CD4-positive, alpha-beta T cell treated with Interferon alpha-2 for 1 hour (primary cell): ENCODE data around the gene TBX10.
"Not testable (repeated sequence)": the region's sequence is repeated elsewhere in the genome, so short reads cannot be mapped to it uniquely, and the experiment has no call there.

Source experiments
- DNase-seq, 2 donors: peaks; one replicate each; pipeline ENCODE4 v3.0.0-alpha.2; 2020 to 2022

TBX10 gene

DNA sequence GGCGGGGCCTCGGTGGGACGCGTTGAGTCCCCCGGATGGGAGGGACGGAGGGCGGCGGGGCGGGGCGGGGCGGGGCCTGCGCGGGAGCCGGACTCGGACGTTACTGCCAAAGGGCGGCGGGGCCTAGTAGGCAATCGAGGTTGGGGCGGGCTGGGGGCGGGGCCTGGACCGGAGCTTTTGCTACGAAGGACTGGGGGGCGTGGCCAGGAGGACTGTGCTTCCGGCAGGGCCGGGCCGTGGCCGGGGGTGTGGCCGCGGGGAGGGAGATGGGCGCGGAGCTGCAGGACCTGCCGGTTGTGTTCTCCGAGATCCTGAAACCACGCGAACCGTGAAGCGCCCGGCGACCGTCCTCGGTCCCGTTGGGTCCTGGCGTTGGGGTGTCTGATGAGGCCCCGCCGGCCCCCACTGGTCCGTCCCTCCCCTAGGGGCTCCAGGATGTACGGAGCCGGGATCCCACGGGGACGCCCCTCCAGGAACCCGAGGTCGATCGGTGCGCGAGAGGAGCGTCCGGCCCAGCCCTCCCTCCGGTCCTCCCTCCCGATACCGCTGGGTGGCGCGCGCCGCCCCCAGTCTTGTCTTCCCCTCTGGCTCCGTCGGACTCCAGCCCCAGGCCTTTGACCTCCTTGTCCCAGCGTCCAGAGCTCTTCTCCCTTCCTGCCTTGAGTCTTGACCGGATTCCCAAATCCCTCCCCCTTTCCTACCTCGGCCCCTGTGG lies 9.2 kb downstream of the TBX10 start:
- DNase-seq, result peak; percentile 96

DNA sequence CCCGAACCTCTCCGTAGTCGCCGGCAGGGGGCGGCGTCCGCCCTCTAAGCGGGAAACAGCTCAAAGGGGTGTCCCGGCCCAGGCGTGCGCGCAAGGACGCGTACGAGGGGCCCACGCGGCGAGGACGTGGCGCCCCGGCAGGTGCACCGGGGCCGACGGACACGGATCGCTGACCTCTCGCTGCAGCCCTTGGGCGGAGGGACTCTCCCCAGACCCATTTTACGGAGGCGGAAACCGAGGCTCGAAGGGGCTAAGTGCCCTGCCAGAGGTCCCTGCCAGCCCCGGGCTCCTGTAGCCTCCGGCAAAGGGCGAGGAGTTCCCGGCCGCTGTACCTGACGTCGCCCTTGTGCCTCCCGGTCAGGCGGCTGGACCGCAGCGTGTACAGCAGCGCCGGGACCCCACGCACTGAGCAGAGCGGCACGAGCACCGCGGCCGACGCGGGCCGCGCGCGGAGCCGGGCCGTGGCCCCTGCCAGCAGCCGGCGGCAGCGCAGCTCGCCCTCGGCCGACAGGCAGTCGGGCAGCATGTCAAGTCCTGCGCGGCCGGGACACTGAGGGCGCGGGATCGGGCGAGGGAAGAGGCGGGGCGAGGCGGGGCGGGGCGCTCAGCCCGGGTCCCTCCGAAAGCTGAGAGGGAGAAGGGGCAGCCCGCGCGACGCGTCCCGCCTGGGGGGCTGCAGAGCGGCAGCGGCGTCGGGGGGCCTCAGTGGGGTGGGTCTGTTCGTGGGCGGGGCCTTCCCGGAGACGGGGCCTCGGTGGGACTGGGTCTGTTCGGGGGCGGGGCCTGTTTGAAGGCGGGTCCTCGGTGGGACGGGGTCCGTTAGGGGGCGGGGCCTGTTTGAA lies 10.0 kb downstream of the TBX10 start, which contains the start of gene NUDT8:
NUDT8 (minus strand) TSS at position 552 of the 842 bp plus-strand sequence; CDS start at position 526, 26 bp downstream.
- peak; percentile 88 to 90 for DNase-seq

DNA sequence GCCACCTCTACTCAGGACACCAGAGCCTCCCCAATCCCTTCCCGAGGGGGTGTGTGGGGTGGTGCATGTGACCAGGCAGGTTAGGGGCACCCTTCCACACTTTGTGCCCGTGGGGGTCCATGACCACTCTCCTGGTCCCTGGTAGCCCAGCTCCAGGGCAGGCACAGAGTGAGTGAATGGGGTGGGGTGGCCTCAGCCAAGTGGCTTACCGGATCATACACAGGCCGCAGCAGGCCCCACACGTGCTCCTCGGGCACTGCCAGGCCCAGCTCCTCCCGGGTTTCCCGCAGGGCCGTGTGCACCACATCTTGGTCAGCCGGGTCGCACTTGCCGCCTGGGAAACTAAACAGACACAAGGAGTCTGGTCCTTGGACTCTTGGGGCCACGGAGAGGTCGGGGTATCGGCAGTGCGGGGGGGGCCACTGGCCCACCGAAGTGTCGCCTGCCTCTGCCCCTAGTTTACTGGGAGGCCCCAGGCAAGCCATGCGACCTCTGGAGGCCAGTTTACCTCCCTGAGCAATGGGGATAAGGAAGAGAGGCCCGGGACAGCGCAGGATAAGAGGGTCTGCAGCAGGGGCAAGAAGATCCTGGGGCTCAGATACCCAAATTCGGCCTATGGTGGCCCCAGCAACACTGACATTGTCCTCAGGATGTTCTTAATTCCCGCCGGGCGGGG lies 10.7 kb downstream of the TBX10 start:
- no peak for DNase-seq

DNA sequence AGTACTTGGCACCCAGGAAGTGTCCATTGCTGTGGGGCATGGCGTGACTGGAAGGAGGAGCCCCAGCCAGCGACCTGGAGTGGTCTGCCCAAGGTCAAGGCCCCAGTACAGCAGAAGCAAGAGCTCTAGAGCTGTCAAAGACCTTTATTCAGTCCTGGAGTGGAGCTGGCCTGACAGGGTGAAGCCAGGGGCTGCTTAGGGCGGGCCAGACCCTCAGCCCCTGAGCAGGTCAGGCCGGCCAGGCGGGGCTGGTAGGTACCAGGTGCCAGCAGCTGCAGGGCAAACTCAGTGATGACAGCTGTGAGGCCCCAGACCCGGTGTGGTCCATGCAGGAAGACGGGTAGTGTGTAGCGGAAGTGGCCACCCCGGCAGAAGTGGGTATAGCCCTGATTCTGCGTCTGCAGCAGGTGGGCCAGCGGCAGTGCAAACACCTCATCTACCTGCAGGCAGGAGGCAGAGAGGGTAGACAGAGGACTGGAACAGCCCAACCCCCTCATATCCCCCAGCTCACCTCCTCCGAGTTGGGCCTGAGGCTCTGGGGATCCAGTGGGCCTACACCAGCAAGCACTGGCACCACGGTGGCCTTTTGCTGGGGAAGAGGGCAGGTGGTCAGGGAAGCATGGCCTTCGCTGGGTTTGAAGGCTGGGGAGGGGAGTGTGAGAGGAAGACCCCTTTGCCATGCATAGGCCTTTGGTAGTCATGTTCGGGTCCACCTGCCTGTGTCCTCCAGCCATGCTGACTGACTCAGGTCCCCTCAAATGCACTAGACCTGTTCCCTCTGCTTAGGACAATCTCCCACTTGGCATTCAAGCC lies 11.5 kb downstream of the TBX10 start:
- no peak for DNase-seq

DNA sequence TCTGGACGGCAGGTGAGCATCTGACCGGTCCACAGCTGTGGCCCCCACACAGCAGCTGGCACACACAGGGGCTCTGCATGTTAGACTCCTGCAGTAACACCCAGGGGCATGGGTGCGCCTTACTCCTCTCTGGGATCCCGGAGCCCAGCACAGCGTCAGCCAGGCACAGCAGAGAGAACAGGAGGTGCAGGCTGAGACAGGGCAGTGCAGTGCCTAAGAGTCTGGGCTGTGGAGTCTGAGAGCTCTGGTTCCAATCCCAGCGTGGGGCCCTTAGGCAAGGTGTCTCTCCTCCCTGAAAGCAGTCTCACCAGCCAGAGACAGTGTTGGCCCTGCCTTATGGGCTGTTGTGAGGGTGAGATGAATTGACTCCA lies 12.1 kb downstream of the TBX10 start:
- DNase-seq, result no peak

DNA sequence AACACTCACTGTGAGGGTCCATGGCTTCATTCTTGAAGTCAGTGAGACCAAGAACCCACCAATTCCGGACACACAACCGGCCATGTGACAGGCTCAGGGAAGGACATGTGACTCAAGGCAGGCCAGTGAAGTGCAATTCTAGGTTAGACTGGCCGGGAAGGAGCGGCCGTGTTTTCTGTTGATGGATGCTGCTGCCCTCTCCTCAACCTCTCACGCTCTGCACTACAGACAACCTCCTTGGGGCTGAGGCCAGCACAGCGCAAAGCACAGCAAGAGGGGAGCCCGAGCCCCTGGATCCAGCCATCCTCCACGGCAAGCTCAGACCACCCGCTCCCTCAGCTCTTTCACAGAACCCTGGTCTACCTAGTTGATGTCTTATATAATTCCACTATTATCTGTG lies 12.6 kb downstream of the TBX10 start:
- DNase-seq, result no peak

DNA sequence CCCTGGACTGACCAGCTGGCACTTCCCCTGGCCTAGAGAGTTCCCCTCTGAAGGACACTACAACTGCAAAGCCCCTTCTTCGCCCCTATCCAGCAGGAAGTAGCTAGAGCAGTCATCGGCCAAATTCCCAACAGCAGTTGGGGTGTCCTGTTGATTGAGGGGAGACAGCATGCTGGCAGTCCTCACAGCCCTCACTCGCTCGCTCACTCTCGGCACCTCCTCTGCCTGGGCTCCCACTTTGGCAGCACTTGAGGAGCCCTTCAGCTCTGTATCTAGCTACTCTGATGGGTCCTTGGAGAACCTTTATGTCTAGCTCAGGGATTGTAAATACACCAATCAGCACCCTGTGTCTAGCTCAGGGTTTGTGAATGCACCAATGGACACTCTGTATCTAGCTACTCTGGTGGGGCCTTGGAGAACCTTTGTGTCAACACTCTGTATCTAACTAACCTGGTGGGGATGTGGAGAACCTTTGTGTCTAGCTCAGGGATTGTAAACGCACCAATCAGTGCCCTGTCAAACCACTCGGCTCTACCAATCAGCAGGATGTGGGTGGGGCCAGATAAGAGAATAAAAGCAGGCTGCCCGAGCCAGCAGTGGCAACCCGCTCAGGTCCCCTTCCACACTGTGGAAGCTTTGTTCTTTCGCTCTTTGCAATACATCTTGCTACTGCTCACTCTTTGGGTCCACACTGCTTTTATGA lies 13.3 kb downstream of the TBX10 start:
- DNase-seq, result not testable (repeated sequence)

DNA sequence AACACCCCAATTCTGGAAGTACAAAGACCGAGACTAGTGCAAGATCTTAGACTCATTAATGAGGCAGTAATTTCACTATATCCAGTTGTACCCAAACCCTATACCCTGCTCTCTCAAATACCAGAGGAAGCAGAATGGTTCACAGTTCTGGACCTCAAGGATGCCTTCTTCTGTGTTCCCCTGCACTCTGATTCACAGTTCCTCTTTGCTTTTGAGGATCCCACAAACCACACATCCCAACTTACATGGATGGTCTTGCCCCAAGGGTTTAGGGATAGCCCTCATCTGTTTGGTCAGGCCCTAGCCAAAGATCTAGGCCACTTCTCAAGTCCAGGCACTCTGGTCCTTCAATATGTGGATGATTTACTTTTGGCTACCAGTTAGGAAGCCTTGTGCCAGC lies 15.8 kb downstream of the TBX10 start:
- not testable (repeated sequence) for DNase-seq

DNA sequence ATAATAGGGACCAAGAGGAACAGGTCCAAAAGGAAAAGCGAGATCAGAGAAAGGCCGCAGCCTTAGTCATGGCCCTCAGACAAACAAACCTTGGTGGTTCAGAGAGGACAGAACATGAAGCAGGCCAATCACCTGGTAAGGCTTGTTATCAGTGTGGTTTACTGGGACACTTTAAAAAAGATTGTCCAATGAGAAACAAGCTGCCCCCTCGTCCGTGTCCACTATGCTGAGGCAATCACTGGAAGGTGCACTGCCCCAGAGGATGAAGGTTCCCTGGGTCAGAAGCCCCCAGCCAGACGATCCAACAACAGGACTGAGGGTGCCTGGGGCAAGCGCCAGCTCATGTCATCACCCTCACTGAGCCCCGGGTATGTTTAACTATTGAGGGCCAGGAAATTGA lies 16.7 kb downstream of the TBX10 start:
- DNase-seq, result not testable (repeated sequence)

DNA sequence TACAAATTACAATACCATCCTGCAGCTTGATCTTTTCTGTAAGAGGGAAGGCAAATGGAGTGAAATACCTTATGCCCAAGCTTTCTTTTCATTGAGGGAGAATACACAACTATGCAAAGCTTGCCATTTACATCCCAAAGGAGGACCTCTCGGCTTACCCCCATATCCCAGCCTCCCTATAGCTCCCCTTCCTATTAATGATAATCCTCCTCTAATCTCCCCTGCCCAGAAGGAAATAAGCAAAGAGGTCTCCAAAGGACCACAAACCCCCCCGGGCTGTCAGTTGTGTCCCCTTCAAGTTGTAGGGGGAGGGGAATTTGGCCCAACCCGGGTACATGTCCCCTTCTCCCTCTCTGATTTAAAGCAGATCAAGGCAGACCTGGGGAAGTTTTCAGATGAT lies 17.6 kb downstream of the TBX10 start:
- not testable (repeated sequence) for DNase-seq

DNA sequence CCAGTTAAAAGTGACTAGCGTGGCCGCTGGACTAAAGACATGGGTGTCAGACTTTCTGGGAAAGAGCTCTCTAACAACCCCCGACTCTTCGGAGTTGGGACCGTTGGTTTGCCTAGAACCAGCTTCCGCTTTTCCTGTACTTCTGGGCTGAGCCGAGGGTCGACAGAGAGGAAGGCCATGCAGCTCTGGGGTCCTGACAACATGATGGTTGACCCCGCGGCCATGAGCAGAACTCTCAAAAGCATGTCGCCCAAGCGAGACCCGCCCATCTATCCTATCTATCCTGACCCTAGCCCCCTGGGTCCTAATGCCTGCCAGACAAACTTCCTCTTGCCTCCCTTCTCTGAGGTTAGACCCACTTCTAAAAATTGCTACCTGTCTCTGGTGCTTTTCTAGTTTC lies 18.9 kb downstream of the TBX10 start:
- DNase-seq, result not testable (repeated sequence)

DNA sequence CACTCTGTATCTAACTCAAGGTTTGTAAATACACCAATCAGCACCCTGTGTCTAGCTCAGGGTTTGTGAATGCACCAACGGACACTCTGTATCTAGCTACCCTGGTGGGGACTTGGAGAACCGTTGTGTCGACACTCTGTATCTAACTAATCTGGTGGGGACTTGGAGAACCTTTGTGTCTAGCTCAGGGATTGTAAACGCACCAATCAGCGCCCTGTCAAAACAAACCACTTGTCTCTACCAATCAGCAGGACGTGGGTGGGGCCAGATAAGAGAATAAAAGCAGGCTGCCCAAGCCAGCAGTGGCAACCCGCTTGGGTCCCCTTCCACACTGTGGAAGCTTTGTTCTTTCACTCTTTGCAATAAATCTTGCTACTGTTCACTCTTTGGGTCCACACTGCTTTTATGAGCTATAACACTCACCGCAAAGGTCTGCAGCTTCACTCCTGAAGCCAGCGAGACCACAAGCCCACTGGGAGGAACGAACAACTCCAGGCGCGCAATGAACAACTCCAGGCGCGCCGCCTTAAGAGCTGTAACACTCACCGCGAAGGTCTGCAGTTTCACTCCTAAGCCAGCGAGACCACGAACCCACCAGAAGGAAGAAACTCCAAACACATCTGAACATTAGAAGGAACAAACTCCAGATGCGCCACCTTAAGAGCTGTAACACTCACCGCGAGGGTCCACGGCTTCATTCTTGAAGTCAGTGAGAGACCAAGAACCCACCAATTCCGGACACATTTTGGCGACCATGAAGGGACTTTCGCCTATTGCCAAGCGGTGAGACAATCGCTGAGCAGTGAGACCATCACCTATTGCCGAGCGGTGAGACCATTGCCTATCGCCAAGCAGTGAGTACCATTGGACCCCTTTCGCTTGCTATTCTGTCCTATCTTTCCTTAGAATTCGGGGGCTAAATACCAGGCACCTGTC lies 19.6 kb downstream of the TBX10 start:
- DNase-seq, result not testable (repeated sequence)

DNA sequence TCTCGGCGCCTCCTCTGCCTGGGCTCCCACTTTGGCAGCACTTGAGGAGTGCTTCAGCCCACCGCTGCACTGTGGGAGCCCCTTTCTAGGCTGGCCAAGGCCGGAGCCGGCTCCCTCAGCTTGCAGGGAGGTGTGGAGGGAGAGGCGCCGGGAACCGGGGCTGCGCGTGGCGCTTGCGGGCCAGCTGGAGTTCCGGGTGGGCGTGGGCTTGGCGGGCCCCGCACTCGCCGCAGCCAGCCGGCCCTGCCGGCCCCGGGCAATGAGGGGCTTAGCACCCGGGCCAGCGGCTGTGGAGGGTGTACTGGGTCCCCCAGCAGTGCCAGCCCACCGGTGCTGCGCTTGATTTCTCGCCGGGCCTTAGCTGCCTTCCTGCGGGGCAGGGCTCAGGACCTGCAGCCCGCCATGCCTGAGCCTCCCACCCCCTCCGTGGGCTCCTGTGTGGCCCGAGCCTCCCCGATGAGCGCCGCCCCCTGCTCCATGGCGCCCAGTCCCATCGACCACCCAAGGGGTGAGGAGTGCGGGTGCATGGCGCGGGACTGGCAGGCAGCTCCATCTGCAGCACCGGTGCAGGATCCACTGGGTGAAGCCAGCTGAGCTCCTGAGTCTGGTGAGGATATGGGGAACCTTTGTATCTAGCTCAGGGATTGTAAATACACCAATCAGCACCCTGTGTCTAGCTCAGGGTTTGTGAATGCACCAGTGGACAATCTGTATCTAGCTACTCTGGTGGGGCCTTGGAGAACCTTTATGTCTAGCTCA lies 20.5 kb downstream of the TBX10 start:
- not testable (repeated sequence) for DNase-seq

DNA sequence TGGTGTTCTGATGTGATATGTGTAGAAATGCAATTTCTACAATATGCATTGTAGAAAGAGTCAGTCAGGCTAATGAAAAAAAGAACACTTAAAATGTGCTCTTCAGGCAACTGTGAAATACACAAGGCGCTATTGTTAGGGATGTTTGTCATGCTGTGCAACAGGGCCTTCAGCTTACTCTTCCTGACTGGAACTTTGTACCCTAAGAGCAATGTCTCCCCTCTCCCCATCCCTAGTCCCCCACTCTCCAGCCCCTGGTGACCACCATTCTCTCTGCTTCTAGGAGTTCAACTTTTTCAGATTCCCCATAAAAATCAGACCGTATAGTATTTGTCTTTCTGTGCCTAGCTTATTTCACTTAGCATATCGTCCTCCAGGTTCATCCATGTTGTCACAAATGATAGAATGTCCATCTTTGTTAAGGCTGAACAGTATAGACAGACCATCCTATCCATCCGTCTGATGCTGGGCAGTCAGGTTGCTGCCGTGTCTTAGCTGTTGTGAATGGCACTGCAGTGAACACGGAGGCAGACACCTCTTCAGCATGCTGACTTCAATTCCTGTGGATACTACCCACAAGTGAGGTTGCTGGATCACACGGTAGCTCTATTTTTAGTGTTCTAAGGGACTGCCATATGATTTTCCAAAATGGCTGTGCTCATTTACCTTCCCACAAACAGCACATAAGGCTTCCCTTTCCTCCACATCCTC lies 22.2 kb downstream of the TBX10 start:
- no peak for DNase-seq

DNA sequence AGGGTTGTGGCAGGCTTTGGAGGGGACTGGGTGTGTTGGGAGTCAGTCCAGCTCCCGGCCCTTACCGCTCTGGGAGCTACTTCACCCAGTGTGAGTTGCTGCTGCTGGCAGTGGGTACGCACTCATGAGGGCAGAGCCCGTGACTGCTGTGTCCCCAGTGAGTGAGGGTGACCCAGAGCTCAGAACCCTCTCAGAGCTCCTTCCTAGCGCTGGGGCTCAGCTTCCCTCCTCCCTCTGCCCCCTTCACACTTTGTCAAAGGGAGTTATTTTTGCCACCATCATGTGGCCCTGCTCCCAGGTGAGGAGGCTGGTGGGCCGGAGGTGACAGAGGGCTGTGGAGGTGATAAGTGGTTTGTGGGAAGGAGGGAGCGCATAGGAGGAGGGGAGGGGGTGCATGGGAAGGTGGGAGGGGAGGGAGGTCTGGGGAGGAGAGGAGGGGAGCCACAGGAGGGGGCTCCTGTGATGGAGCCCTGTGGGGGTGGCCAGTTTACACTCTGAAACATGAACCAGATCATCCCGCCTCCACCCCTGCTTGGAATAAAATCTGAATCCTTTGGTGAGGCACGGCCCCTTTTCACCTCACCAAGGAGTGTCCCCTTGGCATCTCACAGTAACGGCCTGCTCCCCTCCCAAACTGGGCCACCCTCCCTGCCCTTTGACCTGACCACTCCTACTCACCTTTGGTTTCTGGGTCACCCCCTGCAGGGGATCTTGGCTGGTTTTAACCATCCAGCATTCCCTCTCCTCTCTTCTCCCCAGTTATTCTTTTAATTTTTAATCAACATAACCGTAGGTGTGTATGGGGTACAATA lies 22.9 kb downstream of the TBX10 start:
- DNase-seq, result no peak

DNA sequence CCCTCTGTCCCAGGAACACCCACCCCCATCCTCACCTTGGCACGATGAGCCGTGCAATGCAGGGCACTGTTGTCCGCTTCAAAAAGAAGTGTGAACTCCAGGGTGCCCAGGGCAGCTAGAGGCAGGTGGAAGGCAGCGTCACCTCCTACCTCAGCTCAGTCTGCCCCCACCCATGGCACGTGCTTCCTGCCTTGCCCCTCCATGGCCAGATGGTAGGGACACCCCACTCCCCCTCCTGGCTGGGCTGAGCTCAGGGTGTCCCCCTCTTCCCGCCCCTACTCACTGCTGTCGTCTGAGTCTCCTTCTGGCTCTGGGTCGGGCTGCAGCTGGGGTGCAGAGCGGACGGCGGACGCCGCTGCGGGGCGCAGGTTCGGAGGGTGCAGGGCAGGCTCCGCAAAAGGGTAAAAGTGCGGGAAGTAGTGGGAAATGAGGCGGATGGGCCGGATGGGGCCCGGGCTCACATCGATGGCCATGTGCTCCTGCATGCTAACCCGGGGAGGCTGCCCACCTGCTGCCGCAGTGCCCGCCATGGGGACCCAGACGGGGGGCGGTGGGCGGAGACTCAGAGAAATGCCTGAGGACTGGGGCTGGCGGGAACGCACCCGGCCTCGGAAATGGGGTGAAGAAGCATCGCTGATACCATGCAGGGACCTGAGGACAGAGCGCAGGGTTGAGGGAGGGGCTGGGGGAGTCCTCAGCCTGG lies 23.7 kb downstream of the TBX10 start:
- peak; percentile 20 to 45 for DNase-seq
